H9 (cell line): ENCODE measurements around the gene AXIN2. TPM values are rescaled to one million over a fixed set of nuclear protein-coding genes. Genes with fewer than 3 reads are reported as not detected.

Source experiments
- DNase-seq: peaks from one replicate; pipeline ENCODE4 v3.0.0-alpha.2; 2017
- H2AFZ ChIP-seq: one replicate; pipeline ENCODE4 v1.6.1; 2013; ENCODE audit warnings: mild to moderate bottlenecking, low read length, control low read depth, moderate library complexity
- H2AK5ac ChIP-seq: 2 replicates; pipeline ENCODE4 v1.6.1; 2013; ENCODE audit warnings: low read length, control low read depth, mixed read lengths; ENCODE audit not compliant: insufficient read length
- H2BK120ac ChIP-seq: one replicate; pipeline ENCODE4 v1.6.1; 2013; ENCODE audit warnings: low read depth, mild to moderate bottlenecking, low read length, control low read depth, inconsistent platforms; ENCODE audit not compliant: poor library complexity, severe bottlenecking
- H2BK12ac ChIP-seq: 2 replicates; pipeline ENCODE4 v1.6.1; 2013; ENCODE audit warnings: low read length, control low read depth, mixed read lengths, low read depth; ENCODE audit not compliant: insufficient read length
- H2BK15ac ChIP-seq: 2 replicates; pipeline ENCODE4 v1.6.1; 2013; ENCODE audit warnings: low read depth, low read length, control low read depth
- H2BK20ac ChIP-seq: one replicate; pipeline ENCODE4 v1.6.1; 2013; ENCODE audit warnings: low read depth, mild to moderate bottlenecking, low read length, control low read depth, inconsistent platforms; ENCODE audit not compliant: poor library complexity, severe bottlenecking
- H2BK5ac ChIP-seq: 2 replicates; pipeline ENCODE4 v1.6.1; 2013; ENCODE audit warnings: low read length, control low read depth, mixed read lengths; ENCODE audit not compliant: insufficient read length
- H3K14ac ChIP-seq: 2 replicates; pipeline ENCODE4 v1.6.1; 2013; ENCODE audit warnings: low read length, control low read depth; ENCODE audit not compliant: insufficient read depth
- H3K18ac ChIP-seq: 2 replicates; pipeline ENCODE4 v1.6.1; 2013; ENCODE audit warnings: low read depth, mild to moderate bottlenecking, mixed read lengths, low read length, control low read depth; ENCODE audit not compliant: insufficient read length
- H3K23ac ChIP-seq: 2 replicates; pipeline ENCODE4 v1.6.1; 2013; ENCODE audit warnings: low read length, control low read depth, mixed read lengths, low read depth; ENCODE audit not compliant: insufficient read length
- H3K23me2 ChIP-seq: 2 replicates; pipeline ENCODE4 v1.6.1; 2013; ENCODE audit warnings: low read depth, mild to moderate bottlenecking, mixed read lengths, low read length, control low read depth; ENCODE audit not compliant: insufficient read length, poor library complexity, severe bottlenecking
- H3K27ac ChIP-seq: 2 replicates; pipeline ENCODE4 v1.5.1; 2013; ENCODE audit warnings: low read length, control low read depth, mixed read lengths, low read depth; ENCODE audit not compliant: insufficient read length
- H3K27me3 ChIP-seq: 2 replicates; pipeline ENCODE4 v1.6.1; 2013; ENCODE audit warnings: low read length, control low read depth, inconsistent platforms; ENCODE audit not compliant: insufficient read depth
- H3K4ac ChIP-seq: 2 replicates; pipeline ENCODE4 v1.6.1; 2013; ENCODE audit warnings: low read depth, mild to moderate bottlenecking, control low read depth, inconsistent platforms, low read length, moderate library complexity
- H3K4me1 ChIP-seq: 2 replicates; pipeline ENCODE4 v1.6.1; 2013; ENCODE audit warnings: low read length, control low read depth, inconsistent platforms; ENCODE audit not compliant: insufficient read depth
- H3K4me2 ChIP-seq: 2 replicates; pipeline ENCODE4 v1.6.1; 2013; ENCODE audit warnings: low read length, control low read depth, mixed read lengths; ENCODE audit not compliant: insufficient read length, insufficient read depth
- H3K56ac ChIP-seq: 2 replicates; pipeline ENCODE4 v1.6.1; 2013; ENCODE audit warnings: low read depth, mild to moderate bottlenecking, mixed read lengths, low read length, control low read depth; ENCODE audit not compliant: insufficient read length
- H3K79me1 ChIP-seq: 2 replicates; pipeline ENCODE4 v1.6.1; 2013; ENCODE audit warnings: low read depth, mild to moderate bottlenecking, moderate library complexity, low read length, control low read depth, inconsistent platforms; ENCODE audit not compliant: insufficient read depth, poor library complexity, severe bottlenecking
- H3K79me2 ChIP-seq: 2 replicates; pipeline ENCODE4 v1.6.1; 2013; ENCODE audit warnings: low read length, control low read depth, inconsistent platforms; ENCODE audit not compliant: insufficient read depth
- H3K9ac ChIP-seq: 2 replicates; pipeline ENCODE4 v1.6.1; 2013; ENCODE audit warnings: low read length, control low read depth, mixed read lengths; ENCODE audit not compliant: insufficient read length; ENCODE audit errors: extremely low read depth
- H3K9me3 ChIP-seq: one replicate; pipeline ENCODE4 v1.6.1; 2013; ENCODE audit warnings: low read depth, low read length, inconsistent platforms; ENCODE audit not compliant: control insufficient read depth
- H3T11ph ChIP-seq: one replicate; pipeline ENCODE4 v1.6.1; 2013; ENCODE audit warnings: mild to moderate bottlenecking, low read length, control low read depth, inconsistent platforms
- H4K20me1 ChIP-seq: one replicate; pipeline ENCODE4 v1.6.1; 2013; ENCODE audit not compliant: control insufficient read depth, insufficient read length, insufficient read depth
- H4K5ac ChIP-seq: 2 replicates; pipeline ENCODE4 v1.6.1; 2013; ENCODE audit warnings: low read depth, mild to moderate bottlenecking, mixed read lengths, low read length, control low read depth; ENCODE audit not compliant: insufficient read length
- H4K8ac ChIP-seq: replicated peaks from 2 replicates; pipeline ENCODE4 v1.6.1; 2013; ENCODE audit warnings: low read length, control low read depth, mixed read lengths, low read depth; ENCODE audit not compliant: insufficient read length
- H4K91ac ChIP-seq: 2 replicates; pipeline ENCODE4 v1.6.1; 2013; ENCODE audit warnings: low read depth, mild to moderate bottlenecking, moderate library complexity, mixed read lengths, low read length, control low read depth; ENCODE audit not compliant: insufficient read length
- H3K27ac Mint-ChIP-seq, 3 experiments: 2 replicates in 2 of 3; 3 replicates in 1 of 3; pipeline ENCODE4 v1.8.0; 2020 to 2021; ENCODE audit warnings: mixed read lengths in 3 of 3, mild to moderate bottlenecking in 1 of 3, moderate library complexity in 1 of 3
- H3K27me3 Mint-ChIP-seq: 2 replicates; pipeline ENCODE4 v1.8.0; 2021; ENCODE audit warnings: low read depth, mild to moderate bottlenecking, moderate library complexity, mixed read lengths
- H3K36me3 Mint-ChIP-seq, 3 experiments: 2 replicates in 2 of 3; 3 replicates in 1 of 3; pipeline ENCODE4 v1.8.0; 2020 to 2021; ENCODE audit warnings: low read depth in 3 of 3, mixed read lengths in 3 of 3; ENCODE audit not compliant: insufficient read depth in 1 of 3
- H3K4me1 Mint-ChIP-seq, 2 experiments: 2 replicates each; pipeline ENCODE4 v1.8.0; 2020; ENCODE audit warnings: mixed read lengths in 2 of 2
- H3K4me3 Mint-ChIP-seq, 2 experiments: 2 replicates in 1 of 2; 3 replicates in 1 of 2; pipeline ENCODE4 v1.8.0; 2020 to 2021; ENCODE audit warnings: mild to moderate bottlenecking in 2 of 2, mixed read lengths in 2 of 2, moderate library complexity in 1 of 2
- H3K9me3 Mint-ChIP-seq, 2 experiments: 2 replicates in 1 of 2; 3 replicates in 1 of 2; pipeline ENCODE4 v1.8.0; 2020; ENCODE audit warnings: mild to moderate bottlenecking in 2 of 2, mixed read lengths in 2 of 2, moderate library complexity in 1 of 2
- CTCF ChIP-seq: fragments of 200-600 bp; sonication (generic); conservative IDR thresholded peaks from 3 replicates; pipeline ENCODE4 v1.8.0; 2021; ENCODE audit warnings: antibody characterized with exemption, mild to moderate bottlenecking
- WGBS: extraction: QIAGEN DNeasy Blood & Tissue Kit; methylation state at CpG from one replicate; pipeline ENCODE4 v1.1.7; 2013; ENCODE audit warnings: missing lambda C conversion rate, low lambda C conversion rate, mixed read lengths; ENCODE audit not compliant: insufficient read length; ENCODE audit errors: extremely low coverage; 5-methylcytosine and 5-hydroxymethylcytosine counted together
- total RNA-seq: library from RNA; stranded (reverse); gene quantifications from 2 replicates; pipeline ENCODE4 v1.2.1, GENCODE V29; 2021

The AXIN2 gene
- total RNA-seq, 1 experiment from 2014 or later = 35.0 TPM

GRCh38 chr17:65604070-65604469 is 42.6 kb upstream of the AXIN2 start:
- Histone ChIP-seq H2BK20ac (no peak overlapping the region), H3K4me2 (no peak overlapping the region), H3K4me1 (0 out of 2 replicates have a peak, but pooled peaks cover 3% of the 10 kb centered on the region), H3K56ac (no peak overlapping the region), H4K5ac (no peak overlapping the region), H3K23ac (no peak overlapping the region), H2BK120ac (no peak overlapping the region), H4K8ac (no peak overlapping the region), H4K91ac (no peak overlapping the region), H3K18ac (no peak overlapping the region), H2AK5ac (no peak overlapping the region), H3K9me3 (no peaks in the 10 kb centered on the region), H2BK15ac (no peak overlapping the region), H3T11ph (no peak overlapping the region), H3K23me2 (no peaks in the 10 kb centered on the region), H4K20me1 (no peaks in the 10 kb centered on the region), H3K9ac (no peak overlapping the region), H3K79me1 (no peaks in the 10 kb centered on the region), H2BK12ac (no peak overlapping the region), H3K4ac (no peak overlapping the region), H2BK5ac (no peak overlapping the region), H3K14ac (no peak overlapping the region), H3K27ac (no peak overlapping the region), H2AFZ (no peak overlapping the region), H3K79me2 (no peaks in the 10 kb centered on the region), H3K27me3 (no peaks in the 10 kb centered on the region)
- no peaks in the 10 kb centered on the region; a peak in 1 of 5 replicates for H3K9me3 Mint-ChIP-seq
- no peaks in the 10 kb centered on the region for H3K36me3 Mint-ChIP-seq
- no peaks in the 10 kb centered on the region for H3K27me3 Mint-ChIP-seq
- peaks cover 22 to 32% of the 10 kb centered on the region in 2 experiments for H3K4me1 Mint-ChIP-seq
- H3K27ac Mint-ChIP-seq = no peak overlapping the region
- no peak for TF ChIP-seq CTCF
- DNase-seq = no peak
- WGBS = no CpG with 5 or more reads among the region's 4 CpGs
- H3K4me3 Mint-ChIP-seq = no peak overlapping the region
